Nucleus accumbens (tissue), 56 donors: ENCODE results near the gene DENND5B.
A peak's percentile ranks its signal among the peaks of the same experiment; 100 is the strongest.
"Not testable (repeated sequence)": the region's sequence is repeated elsewhere in the genome, so short reads cannot be mapped to it uniquely, and the experiment has no call there.

Source experiments
- DNase-seq, 56 donors: peaks; one replicate each; lab custom pipeline; 2025; lab: John Stamatoyannopoulos, UW

DENND5B gene

DNA sequence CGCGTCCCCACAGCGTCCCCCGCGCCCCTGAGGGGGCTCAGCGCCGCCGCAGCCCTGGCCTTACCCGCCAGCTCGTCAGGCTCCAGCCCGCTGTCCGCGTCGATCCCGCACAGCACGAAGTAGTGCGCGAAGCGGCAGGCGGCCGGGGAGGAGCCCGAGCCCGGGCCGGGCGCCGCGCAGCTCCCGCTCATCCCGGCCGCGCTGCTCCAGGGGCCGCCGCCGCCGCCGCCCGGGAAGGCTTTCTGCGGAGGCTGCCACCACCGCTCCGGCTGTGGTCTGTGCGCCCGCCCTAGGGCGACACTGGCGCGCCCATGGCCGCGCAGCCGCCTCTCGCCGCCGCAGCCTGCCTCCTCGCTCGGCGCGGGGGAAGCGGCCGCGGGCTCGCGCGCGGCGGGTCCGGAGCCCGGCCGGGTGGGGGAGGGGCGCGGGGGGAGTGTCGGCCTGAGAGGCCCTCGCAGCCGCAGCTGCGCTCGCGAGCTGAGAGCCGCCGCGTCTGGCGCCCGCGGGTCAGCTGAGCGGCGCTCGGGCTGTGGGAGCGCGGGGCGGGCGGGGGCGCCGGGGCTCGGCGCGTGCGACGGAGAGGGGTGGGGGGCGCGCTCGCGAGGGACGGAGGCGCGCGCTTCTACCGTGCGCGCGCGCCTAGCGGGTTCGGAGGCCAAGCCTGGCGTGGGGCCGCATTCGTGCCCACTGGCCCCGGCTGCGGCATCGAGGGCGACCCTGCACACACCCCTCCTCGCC, at the start of gene DENND5B:
Gene DENND5B, minus strand, starts transcription at position 495 of the 738 bp plus-strand sequence. Its CDS starts 304 bp downstream, at position 191.
- DNase-seq = peak; percentile 9 to 92 (median 76)

GRCh38 chr12:31634620-31635019, 43.7 kb upstream of the DENND5B start:
- no peak for DNase-seq

DNA sequence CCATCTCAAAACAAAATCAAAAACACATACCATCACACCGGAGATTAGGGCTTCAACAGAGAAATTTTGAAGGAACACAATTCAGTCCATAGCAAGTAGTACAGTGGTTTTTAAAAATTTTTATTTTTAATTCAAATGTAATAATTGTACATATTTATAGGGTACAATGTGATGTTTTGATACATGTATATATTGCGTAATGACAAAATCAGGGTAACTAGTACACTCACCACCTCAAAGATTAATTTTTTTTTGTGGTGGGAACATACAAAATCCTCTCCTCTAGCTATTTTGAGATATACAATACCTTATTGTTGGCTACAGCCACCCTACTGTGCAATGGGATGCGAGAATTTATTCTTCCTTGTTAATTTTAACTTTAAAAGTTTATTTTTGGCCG, 42.5 kb upstream of the DENND5B start:
- DNase-seq = no peak

- no peak for DNase-seq
Observed at GRCh38 chr12:31631809-31632208, 40.9 kb upstream of the DENND5B start.

DNA sequence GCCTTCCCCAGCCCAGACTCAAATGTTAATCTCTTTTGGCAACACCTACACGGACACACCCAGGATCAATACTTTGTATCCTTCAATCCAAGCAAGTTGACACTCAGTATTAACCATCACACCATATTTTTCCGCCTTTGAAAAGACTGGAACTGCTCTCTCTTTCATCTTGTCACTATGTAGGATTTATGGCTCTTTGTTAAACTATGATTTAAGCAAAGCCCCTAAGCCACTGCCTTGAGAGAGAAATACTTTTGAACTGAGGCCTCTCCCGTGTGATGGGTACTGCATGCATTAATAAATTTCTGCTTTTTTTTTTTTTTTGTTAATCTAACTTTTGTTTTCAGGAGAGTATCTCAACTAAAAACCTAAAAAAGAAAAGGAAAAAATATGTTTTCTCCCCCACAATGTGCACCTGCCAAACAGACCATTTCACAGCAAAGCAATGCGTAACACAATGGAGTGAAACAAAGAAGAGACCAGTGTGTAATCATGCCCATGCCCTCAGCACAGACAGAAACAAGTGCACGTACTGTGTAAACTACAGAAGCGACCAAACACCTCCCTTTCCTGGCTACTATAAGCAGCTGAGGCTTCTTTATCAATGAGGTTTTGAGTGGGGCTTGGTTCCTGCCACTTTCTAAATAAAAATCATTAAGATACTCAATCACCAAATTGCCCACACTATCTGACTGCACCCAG, 40.2 kb upstream of the DENND5B start:
- DNase-seq = no peak

DNA sequence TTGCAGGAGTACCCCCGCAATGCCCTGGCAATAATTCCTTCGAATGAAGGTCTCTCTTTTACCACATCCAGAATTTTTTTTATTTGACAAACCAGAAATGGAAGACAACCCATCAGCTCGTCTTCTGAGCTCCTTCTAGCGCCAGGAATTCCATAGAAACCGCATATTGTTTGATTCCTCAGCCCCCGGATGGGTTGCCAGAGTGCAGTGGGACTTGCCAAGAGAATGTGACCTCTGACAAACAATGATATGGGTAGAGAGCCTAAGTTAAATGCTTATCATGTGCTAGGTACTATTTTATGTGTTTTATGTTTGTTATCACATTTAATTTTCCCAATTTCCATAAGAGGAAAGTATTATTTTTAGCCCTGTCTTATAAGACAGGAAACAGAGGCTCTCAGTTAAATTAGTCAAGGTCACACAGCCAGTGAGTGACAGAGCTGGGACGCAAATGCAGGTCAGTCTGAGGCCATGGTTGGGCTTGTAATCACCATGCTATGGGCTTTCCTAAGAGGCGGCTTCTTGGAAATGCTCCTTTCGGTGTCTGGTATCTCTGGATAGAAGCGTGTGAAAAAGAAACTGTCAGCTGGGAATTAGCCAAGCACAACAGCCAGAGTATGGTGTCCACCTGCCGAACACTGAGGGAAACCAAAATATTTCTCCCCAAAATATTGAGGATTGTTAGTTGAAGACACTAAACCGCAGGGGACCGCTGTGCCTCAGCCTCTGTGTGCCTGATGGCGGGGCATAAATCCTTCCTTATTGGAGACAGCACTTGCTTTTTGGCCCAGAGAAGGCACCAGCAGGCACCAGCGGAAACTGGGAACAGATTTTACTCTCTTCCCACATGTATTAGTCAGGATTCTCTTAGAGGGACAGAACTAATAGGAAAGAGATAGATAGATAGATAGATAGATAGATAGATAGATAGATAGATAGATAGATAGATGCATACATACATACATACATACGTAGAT, 39.1 kb upstream of the DENND5B start:
- no peak for DNase-seq

GRCh38 chr12:31627456-31628054, 36.6 kb upstream of the DENND5B start:
- DNase-seq = no peak

GRCh38 chr12:31626270-31626995, 35.5 kb upstream of the DENND5B start:
- no peak for DNase-seq

GRCh38 chr12:31622038-31622437, 31.1 kb upstream of the DENND5B start:
- no peak for DNase-seq

- no peak for DNase-seq
Observed at GRCh38 chr12:31620311-31620710, 29.4 kb upstream of the DENND5B start.

- no peak for DNase-seq
Observed at GRCh38 chr12:31618228-31619025, 27.5 kb upstream of the DENND5B start.

DNA sequence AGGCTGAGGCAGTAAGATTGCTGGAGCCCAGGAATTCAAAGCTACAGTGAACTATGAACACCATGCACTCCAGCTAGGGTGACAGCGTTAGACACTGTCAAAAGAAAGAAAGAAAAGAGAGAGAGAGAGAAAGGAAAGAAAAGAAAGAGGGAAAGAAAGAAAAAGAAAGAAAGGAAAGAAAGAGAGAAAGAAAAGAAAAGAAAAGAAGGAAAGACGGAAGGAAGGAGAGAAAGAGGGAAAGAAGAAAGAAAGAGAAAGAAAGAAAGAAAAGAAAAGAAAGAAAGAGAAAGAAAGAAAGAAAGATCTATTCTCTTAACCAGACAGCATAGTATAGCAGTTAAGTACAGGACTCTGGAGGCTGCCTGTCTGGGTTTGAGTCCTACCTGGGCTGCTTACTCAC, 21.9 kb upstream of the DENND5B start:
- no peak for DNase-seq

DNA sequence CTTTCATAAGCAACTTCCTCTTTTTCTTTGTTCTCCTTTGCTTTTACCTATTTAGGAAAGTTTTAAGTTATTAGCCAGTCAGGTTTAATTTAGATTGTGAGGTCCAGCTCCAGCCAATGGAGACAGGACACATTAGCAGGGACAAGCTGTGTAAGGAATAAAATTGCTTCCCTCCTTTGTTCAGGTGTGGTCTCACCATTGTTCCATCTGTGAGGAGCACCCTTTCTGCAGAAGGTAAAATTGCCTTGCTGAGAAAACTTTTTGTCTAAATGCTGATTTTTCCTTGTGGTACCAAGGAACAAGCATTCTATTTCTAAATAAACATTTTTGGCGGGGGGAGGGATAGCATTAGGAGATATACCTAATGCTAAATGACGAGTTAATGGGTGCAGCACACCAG, 17.4 kb upstream of the DENND5B start:
- DNase-seq = not testable (repeated sequence)

- DNase-seq = no peak
Observed at GRCh38 chr12:31605531-31605930, 14.6 kb upstream of the DENND5B start.

DNA sequence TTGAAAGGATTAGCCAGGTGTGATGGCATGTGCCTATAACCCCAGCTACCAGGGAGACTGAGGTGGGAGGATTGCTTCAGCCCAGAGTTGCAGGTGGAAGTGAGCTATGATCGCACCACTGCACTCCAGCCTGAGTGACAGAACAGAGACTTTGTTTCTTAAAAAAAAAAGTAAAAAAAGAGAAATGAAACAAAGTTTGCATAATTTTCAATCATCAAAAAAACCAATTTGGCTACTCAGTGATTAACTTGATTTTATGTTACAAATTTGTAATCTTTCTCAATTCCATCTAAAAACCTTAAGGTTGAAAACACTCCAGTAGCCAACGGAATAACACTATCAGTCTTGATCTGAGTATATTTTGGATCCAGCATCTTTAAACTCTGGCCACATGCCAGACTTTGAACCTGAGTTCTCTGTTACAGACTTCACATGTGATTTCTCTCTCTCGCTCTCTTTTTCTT, 12.6 kb upstream of the DENND5B start:
- DNase-seq = no peak

- DNase-seq = no peak
Observed at GRCh38 chr12:31600750-31601149, 9.8 kb upstream of the DENND5B start.

GRCh38 chr12:31600252-31600651, 9.3 kb upstream of the DENND5B start:
- no peak for DNase-seq

- no peak for DNase-seq
Observed at GRCh38 chr12:31599053-31599452, 8.1 kb upstream of the DENND5B start.

GRCh38 chr12:31597066-31597465, 6.1 kb upstream of the DENND5B start:
- DNase-seq = no peak
